Left renal pelvis (tissue), 4 donors: ENCODE measurements around the gene PCCA. TPM values are rescaled to one million over a fixed set of nuclear protein-coding genes. Genes with fewer than 3 reads are reported as not detected.
"Not testable (repeated sequence)": the region's sequence is repeated elsewhere in the genome, so short reads cannot be mapped to it uniquely, and the experiment has no call there.

ENCODE experiments used
- DNase-seq, 4 donors: peaks; one replicate each; pipeline ENCODE4 v3.0.0-alpha.2; 2013; ENCODE audit warnings: low read depth in 4 of 4, low spot score in 3 of 4
- polyA plus RNA-seq, 4 donors: library from polyadenylated mRNA; unstranded; fragments of 120-200 nt; gene quantifications; one replicate each; pipeline ENCODE4 v1.2.1, GENCODE V29; 2013; ENCODE audit not compliant: insufficient read length in 4 of 4

Gene PCCA
- polyA plus RNA-seq, 4 donors = 25.8 to 66.9 (median 59.1) TPM

DNA sequence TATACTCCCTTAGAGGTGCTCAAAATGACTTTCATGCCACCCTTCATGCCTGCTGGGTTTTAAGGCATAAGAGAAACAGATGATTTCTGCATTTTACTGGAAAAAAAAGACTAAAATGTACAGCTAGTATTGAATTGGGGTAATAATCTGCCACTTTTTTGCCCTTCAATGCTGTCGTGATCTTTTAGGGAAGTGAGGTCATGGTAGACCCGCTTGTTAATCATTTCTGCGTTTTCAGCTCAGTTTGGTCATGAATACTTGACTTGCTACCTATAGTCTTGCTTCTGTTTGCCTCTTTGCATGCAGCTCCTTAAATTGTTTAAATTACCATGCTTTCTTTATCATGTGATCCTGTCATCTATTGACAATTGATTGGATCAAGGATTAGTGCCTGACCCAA is 90.4 kb downstream of the PCCA start:
- no peak for DNase-seq

DNA sequence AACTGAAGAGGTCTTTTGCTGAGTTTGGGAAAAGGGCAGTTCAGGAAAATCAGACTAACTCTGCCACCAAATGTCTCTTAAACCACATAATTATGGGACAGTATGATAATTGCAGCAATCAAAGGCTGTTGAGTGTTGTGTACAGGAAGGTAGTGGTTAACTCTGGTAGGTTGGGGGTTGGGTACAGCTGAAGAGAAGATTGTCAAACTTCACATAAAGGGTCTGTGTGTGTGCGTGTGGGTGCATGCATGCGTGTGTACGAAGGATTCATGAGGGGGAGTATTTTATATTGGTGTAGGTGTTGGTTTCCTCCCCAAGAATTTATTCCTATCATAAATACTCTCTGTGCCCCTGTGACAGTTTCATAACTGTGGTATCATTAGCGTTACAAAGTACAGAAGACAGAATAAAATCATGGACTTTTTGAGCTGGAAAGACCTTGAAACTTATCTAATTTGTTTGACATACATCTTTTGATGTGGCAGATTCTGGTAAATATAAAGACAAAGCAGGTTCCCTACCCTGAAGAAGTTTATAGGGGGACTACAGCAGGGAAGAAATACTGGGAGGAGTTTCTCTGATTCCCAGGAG is 94.1 kb downstream of the PCCA start:
- no peak for DNase-seq

DNA sequence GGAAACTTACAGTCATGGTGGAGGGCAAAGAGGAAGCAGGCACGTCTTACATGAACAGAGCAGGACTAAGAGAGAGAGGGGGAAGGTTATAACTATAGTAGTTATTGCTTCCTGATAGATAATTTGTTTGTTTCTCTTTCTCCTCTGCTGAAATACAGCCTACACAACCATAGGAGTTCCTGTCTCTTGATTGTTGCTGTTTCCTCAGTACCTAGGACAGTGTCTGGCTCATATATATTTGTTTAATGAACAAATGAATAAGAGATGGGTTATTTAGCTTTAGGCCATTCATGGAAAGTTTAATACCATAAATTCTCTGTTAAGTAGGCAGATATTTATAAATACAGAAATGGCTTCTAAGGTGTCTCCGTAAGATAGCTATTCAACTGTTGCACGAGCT is 95.2 kb downstream of the PCCA start:
- no peak for DNase-seq

GRCh38 chr13:100195568-100195967 is 106.7 kb downstream of the PCCA start:
- DNase-seq = no peak

DNA sequence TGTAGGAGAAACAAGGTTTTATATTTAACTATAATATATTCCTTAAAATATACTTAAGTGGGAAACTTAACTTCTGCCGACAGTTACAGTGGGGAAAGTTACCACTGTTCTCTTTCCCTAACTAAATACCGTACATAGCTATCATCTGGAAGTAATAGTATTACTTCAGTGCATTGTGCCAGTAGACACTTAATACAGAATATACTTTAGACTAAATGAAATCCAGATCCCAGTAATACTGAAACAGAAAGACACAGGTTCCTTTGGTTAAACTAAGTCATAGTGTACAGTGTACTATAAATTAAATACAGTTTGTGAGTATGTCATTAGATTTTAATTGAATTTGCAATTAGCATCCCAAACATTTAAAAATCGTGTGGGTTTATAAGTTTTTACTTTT is 107.5 kb downstream of the PCCA start:
- no peak for DNase-seq

DNA sequence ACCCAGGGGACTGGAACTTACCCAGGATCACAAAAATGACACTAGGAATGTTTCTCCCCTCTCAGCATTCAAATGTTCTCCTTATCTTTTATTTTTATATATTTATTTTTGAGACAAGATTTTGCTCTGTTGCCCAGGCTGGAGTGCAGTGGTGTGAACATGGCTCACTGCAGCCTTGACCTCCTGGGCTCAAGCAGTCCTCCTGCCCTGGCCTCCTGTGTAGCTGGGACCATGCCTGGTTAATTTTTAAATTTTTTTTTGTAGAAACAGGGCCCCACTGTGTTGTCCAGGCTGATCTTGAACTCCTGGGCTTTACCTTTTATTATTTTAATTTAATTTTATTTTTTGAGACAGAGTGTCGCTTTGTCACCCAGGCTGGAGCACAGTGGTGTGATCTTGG is 108.2 kb downstream of the PCCA start:
- DNase-seq = no peak

- DNase-seq = no peak
Measured at GRCh38 chr13:100197591-100198365, 108.9 kb downstream of the PCCA start.

GRCh38 chr13:100203696-100204367 is 114.9 kb downstream of the PCCA start:
- DNase-seq = no peak

- no peak for DNase-seq
Measured at GRCh38 chr13:100208002-100208401, 119.1 kb downstream of the PCCA start.

- DNase-seq = no peak
Measured at GRCh38 chr13:100208626-100209025, 119.7 kb downstream of the PCCA start.

DNA sequence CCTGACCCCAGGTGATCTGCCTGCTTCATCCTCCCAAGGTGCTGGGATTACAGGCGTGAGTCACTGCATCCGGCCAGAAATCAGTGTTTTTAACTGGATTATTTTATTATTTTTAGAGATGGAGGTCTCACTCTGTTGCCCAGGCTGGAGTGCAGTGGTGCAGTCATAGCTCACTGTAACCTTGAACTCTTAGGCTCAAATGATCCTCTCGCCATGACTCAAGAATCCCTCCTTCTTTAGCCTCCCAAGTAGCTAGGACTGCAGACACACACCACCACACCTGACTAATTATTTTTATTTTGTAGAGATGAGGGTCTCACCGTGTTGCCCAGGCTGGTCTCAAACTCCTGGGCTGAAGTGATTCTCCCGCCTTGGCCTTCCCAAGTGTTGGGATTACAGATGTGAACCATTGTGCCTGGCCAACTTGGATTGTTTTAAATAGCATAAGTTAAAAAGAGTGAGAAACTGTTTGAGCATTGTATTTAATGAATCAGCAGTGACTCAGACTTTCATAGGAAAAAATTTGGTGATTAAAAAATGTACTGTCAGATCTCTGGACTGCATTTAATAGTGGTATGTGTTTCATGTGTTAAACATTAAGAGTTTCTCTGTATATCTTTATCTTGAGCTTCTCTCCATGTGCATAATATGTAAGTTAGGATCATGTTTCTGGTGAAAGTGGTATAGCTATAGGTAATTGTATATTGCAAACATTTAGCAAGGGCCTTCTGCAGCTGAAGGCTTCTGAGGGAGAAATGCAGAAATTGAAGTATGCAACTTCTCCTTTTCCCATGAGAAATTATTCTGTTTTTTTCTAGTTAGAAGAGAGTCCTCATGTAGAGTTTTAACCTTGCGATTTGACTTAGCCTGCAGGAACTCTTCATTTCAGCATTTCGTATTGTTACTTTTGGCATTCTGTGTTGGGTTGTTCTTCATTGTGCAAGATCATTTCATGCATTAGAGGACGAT is 121.2 kb downstream of the PCCA start:
- no peak for DNase-seq

- no peak for DNase-seq
Measured at GRCh38 chr13:100211016-100211710, 122.3 kb downstream of the PCCA start.

DNA sequence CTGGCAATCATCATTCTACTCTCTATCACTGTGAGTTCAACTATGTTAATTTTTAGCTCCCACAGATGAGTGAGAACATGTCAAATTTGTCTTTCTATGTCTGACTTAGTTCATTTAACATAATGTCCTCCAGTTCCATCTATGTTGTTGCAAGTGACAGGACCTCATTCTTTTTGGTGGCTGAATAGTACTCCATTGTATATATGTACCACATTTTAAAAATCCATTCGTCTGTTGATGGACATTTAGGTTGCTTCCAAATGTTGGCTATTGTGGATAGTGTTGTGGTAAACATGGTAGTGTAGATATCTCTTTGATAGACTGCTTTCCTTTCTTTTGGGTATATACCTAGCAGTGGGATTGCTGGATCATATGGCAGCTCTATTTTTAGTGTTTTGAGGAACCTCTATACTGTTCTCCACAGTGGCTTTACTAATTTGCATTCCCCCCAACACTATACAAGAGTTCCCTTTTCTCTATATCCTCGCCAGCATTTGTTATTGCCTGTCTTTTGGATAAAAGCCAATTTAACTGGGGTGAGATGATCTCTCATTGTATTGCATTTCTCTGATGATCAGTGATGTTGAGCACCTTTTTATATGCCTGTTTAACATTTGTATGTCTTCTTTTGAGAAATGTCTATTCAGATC is 124.1 kb downstream of the PCCA start:
- DNase-seq = no peak

- no peak for DNase-seq
Measured at GRCh38 chr13:100213576-100213975, 124.7 kb downstream of the PCCA start.

- no peak for DNase-seq
Measured at GRCh38 chr13:100214886-100215285, 126.0 kb downstream of the PCCA start.

DNA sequence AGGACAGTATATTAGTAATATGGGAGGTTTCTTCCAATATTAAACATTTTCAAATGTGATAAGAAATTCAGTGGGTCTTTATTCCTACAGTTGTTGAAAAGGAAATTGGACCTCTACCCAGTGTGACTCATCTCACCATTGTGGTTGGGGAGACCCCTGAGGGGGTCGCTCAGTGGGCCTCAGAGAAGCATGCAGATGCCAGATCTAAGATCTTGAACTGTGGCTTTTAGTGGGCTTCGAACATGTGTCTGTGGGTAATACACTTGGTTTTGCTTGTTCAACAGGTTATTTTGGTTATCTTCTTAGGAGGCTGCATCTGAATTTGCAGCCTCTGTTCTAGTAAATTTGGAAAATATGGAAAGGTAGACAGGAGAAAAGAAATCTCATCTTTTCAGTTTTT is 132.3 kb downstream of the PCCA start:
- DNase-seq = no peak

DNA sequence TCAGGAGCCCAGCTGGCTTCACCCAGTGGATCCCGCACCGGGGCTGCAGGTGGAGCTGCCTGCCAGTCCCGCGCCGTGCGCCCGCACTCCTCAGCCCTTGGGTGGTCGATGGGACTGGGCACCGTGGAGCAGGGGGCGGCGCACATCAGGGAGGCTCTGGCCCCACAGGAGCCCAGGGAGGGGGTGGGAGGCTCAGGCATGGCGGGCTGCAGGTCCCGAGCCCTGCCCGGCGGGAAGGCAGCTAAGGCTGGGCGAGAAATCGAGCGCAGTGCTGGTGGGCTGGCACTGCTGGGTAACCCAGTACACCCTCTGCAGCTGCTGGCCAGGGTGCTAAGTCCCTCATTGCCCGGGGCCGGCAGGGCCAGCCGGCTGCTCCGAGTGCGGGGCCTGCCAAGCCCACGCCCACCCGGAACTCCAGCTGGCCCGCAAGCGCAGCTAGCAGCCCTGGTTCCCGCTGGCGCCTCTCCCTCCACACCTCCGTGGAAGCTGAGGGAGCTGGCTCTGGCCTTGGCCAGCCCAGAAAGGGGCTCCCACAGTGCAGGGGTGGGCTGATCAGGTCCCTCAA is 135.2 kb downstream of the PCCA start:
- DNase-seq = not testable (repeated sequence)

- no peak for DNase-seq
Measured at GRCh38 chr13:100229603-100230002, 140.7 kb downstream of the PCCA start.

GRCh38 chr13:100230769-100231149 is 141.9 kb downstream of the PCCA start:
- DNase-seq = no peak
